GM08714 (cell line): ENCODE data around the gene MAPT.
"Not testable (repeated sequence)": the region's sequence is repeated elsewhere in the genome, so short reads cannot be mapped to it uniquely, and the experiment has no call there.

Experiments
- H3K4me3 ChIP-seq: fragments of 200-500 bp; sonication (Bioruptor generic); 2 replicates; pipeline ENCODE4 v1.5.1; 2014; ENCODE audit warnings: mild to moderate bottlenecking, low read length, inconsistent platforms
- ZNF274 ChIP-seq: IDR thresholded peaks from 2 replicates; pipeline ENCODE4 v1.6.1; 2012; ENCODE audit warnings: mild to moderate bottlenecking, low read depth, low read length

The MAPT gene

GRCh38 chr17:45995627-45996270 lies 101.4 kb downstream of the MAPT start:
- no peak for TF ChIP-seq ZNF274
- no peak overlapping the region for H3K4me3 ChIP-seq

- TF ChIP-seq ZNF274, result no peak
- H3K4me3 ChIP-seq, result no peak overlapping the region
These were observed 102.1 kb downstream of the MAPT start for GRCh38 chr17:45996282-45996937.

- H3K4me3 ChIP-seq, result no peak overlapping the region
- TF ChIP-seq ZNF274, result no peak
These were observed 102.8 kb downstream of the MAPT start for GRCh38 chr17:45997166-45997565.

GRCh38 chr17:45997624-45998023 lies 103.3 kb downstream of the MAPT start:
- no peak overlapping the region for H3K4me3 ChIP-seq
- TF ChIP-seq ZNF274, result no peak

GRCh38 chr17:45998987-45999899 lies 104.9 kb downstream of the MAPT start, which contains the start of gene STH:
STH (plus strand) TSS chr17:45999250; CDS start chr17:45999280, 30 bp downstream.
- no peak within 1 kb of the TSS for H3K4me3 ChIP-seq
- no peak for TF ChIP-seq ZNF274

GRCh38 chr17:45999900-46000290 lies 105.5 kb downstream of the MAPT start:
- no peak for TF ChIP-seq ZNF274
- H3K4me3 ChIP-seq, result no peak overlapping the region

- no peak for TF ChIP-seq ZNF274
These were observed 105.9 kb downstream of the MAPT start for GRCh38 chr17:46000292-46000691.

GRCh38 chr17:46000757-46001156 lies 106.4 kb downstream of the MAPT start:
- TF ChIP-seq ZNF274, result no peak
- no peak overlapping the region for H3K4me3 ChIP-seq

More at GRCh38 chr17:46000292-46000691, 105.9 kb downstream of the MAPT start:
- no peak overlapping the region for H3K4me3 ChIP-seq

- no peak overlapping the region for H3K4me3 ChIP-seq
- no peak for TF ChIP-seq ZNF274
These were observed 107.3 kb downstream of the MAPT start for GRCh38 chr17:46001390-46002310.

- TF ChIP-seq ZNF274, result no peak
- no peak overlapping the region for H3K4me3 ChIP-seq
These were observed 108.1 kb downstream of the MAPT start for GRCh38 chr17:46002311-46002972.

- no peak overlapping the region for H3K4me3 ChIP-seq
- TF ChIP-seq ZNF274, result no peak
These were observed 108.6 kb downstream of the MAPT start for GRCh38 chr17:46002973-46003316.

- no peak for TF ChIP-seq ZNF274
- H3K4me3 ChIP-seq, result no peak overlapping the region
These were observed 109.8 kb downstream of the MAPT start for GRCh38 chr17:46003907-46004748.

- H3K4me3 ChIP-seq, result not testable (repeated sequence)
These were observed 111.7 kb downstream of the MAPT start for GRCh38 chr17:46006082-46006481.
